Memory B cell (primary cell): ENCODE data around the gene PPP2R2D.
"Not testable (repeated sequence)": the region's sequence is repeated elsewhere in the genome, so short reads cannot be mapped to it uniquely, and the experiment has no call there.

Source experiments
- ATAC-seq: fragments of 150-1000 bp; cut with Tn5 transposase; 2 replicates; pipeline ENCODE4 v1.10.0; 2021; ENCODE audit warnings: low read depth, mild to moderate bottlenecking, moderate library complexity
- DNase-seq, 2 donors: peaks; one replicate each; pipeline ENCODE4 v3.0.0; 2022; ENCODE audit warnings: low spot score in 2 of 2
- H3K27ac Mint-ChIP-seq: one replicate; pipeline ENCODE4 v1.8.0; 2022; ENCODE audit warnings: mild to moderate bottlenecking, moderate library complexity, mixed read lengths
- H3K27me3 Mint-ChIP-seq: one replicate; pipeline ENCODE4 v1.8.0; 2022; ENCODE audit warnings: mixed read lengths
- H3K36me3 Mint-ChIP-seq: one replicate; pipeline ENCODE4 v1.8.0; 2022; ENCODE audit warnings: mild to moderate bottlenecking, mixed read lengths
- H3K4me1 Mint-ChIP-seq: one replicate; pipeline ENCODE4 v1.8.0; 2022; ENCODE audit warnings: mixed read lengths
- H3K4me3 Mint-ChIP-seq: one replicate; pipeline ENCODE4 v1.8.0; 2022; ENCODE audit warnings: mild to moderate bottlenecking, moderate library complexity, mixed read lengths
- H3K9me3 Mint-ChIP-seq: one replicate; pipeline ENCODE4 v1.8.0; 2022; ENCODE audit warnings: mixed read lengths

The PPP2R2D gene

GRCh38 chr10:131944976-131945695 lies 44.3 kb downstream of the PPP2R2D start:
- DNase-seq (no peak), ATAC-seq (no peak)
- Mint-ChIP-seq H3K4me1 (no peaks in the 10 kb centered on the region), H3K9me3 (no peaks in the 10 kb centered on the region), H3K27me3 (no peaks in the 10 kb centered on the region), H3K36me3 (peaks cover 46% of the 10 kb centered on the region), H3K4me3 (no peak overlapping the region), H3K27ac (no peak overlapping the region)

GRCh38 chr10:131946321-131946751 lies 45.5 kb downstream of the PPP2R2D start:
- DNase-seq, result no peak
- Mint-ChIP-seq H3K9me3 (no peaks in the 10 kb centered on the region), H3K4me1 (no peaks in the 10 kb centered on the region), H3K36me3 (peaks cover 39% of the 10 kb centered on the region), H3K27ac (no peak overlapping the region), H3K4me3 (no peak overlapping the region), H3K27me3 (no peaks in the 10 kb centered on the region)
- ATAC-seq, result no peak

- H3K36me3 Mint-ChIP-seq, result peaks cover 37% of the 10 kb centered on the region
- no peak overlapping the region for H3K27ac Mint-ChIP-seq
- no peak overlapping the region for H3K4me3 Mint-ChIP-seq
- no peaks in the 10 kb centered on the region for H3K9me3 Mint-ChIP-seq
- ATAC-seq, result no peak
- DNase-seq, result no peak
- H3K4me1 Mint-ChIP-seq, result no peaks in the 10 kb centered on the region
- H3K27me3 Mint-ChIP-seq, result no peaks in the 10 kb centered on the region
These were observed 46.1 kb downstream of the PPP2R2D start for GRCh38 chr10:131946880-131947279.

- no peak for DNase-seq
- ATAC-seq, result no peak
- H3K9me3 Mint-ChIP-seq, result no peaks in the 10 kb centered on the region
- H3K36me3 Mint-ChIP-seq, result peaks cover 37% of the 10 kb centered on the region
- H3K27ac Mint-ChIP-seq, result no peak overlapping the region
- H3K27me3 Mint-ChIP-seq, result no peaks in the 10 kb centered on the region
- no peak overlapping the region for H3K4me3 Mint-ChIP-seq
- H3K4me1 Mint-ChIP-seq, result no peaks in the 10 kb centered on the region
These were observed 47.0 kb downstream of the PPP2R2D start for GRCh38 chr10:131947631-131948347.

GRCh38 chr10:131948501-131948900 lies 47.7 kb downstream of the PPP2R2D start:
- H3K4me3 Mint-ChIP-seq, result no peak overlapping the region
- H3K4me1 Mint-ChIP-seq, result no peaks in the 10 kb centered on the region
- ATAC-seq, result no peak
- H3K27ac Mint-ChIP-seq, result no peak overlapping the region
- no peaks in the 10 kb centered on the region for H3K27me3 Mint-ChIP-seq
- DNase-seq, result no peak
- H3K36me3 Mint-ChIP-seq, result peaks cover 39% of the 10 kb centered on the region
- no peaks in the 10 kb centered on the region for H3K9me3 Mint-ChIP-seq

- ATAC-seq (no peak), DNase-seq (no peak)
- Mint-ChIP-seq H3K9me3 (no peaks in the 10 kb centered on the region), H3K27ac (no peak overlapping the region), H3K36me3 (peaks cover 38% of the 10 kb centered on the region), H3K4me3 (no peak overlapping the region), H3K4me1 (no peaks in the 10 kb centered on the region), H3K27me3 (no peaks in the 10 kb centered on the region)
These were observed 48.4 kb downstream of the PPP2R2D start for GRCh38 chr10:131949041-131949862.

GRCh38 chr10:131949908-131950307 lies 49.1 kb downstream of the PPP2R2D start:
- H3K4me3 Mint-ChIP-seq, H3K9me3 Mint-ChIP-seq, H3K4me1 Mint-ChIP-seq, H3K27ac Mint-ChIP-seq, DNase-seq, H3K27me3 Mint-ChIP-seq, ATAC-seq: not testable (repeated sequence)
- peaks cover 39% of the 10 kb centered on the region for H3K36me3 Mint-ChIP-seq

- H3K36me3 Mint-ChIP-seq, result peaks cover 47% of the 10 kb centered on the region
- H3K9me3 Mint-ChIP-seq, result no peaks in the 10 kb centered on the region
- H3K4me1 Mint-ChIP-seq, result no peaks in the 10 kb centered on the region
- no peak overlapping the region for H3K4me3 Mint-ChIP-seq
- DNase-seq (no peak), ATAC-seq (no peak)
- H3K27ac Mint-ChIP-seq, result no peak overlapping the region
- H3K27me3 Mint-ChIP-seq, result no peaks in the 10 kb centered on the region
These were observed 53.7 kb downstream of the PPP2R2D start for GRCh38 chr10:131954356-131954965.

- ATAC-seq (no peak), DNase-seq (no peak)
- H3K36me3 Mint-ChIP-seq, result peaks cover 44% of the 10 kb centered on the region
- no peaks in the 10 kb centered on the region for H3K4me1 Mint-ChIP-seq
- no peak overlapping the region for H3K27ac Mint-ChIP-seq
- H3K9me3 Mint-ChIP-seq, result no peaks in the 10 kb centered on the region
- no peaks in the 10 kb centered on the region for H3K27me3 Mint-ChIP-seq
- no peak overlapping the region for H3K4me3 Mint-ChIP-seq
These were observed 55.0 kb downstream of the PPP2R2D start for GRCh38 chr10:131955591-131956340.

GRCh38 chr10:131959841-131960240 lies 59.0 kb downstream of the PPP2R2D start:
- H3K4me1 Mint-ChIP-seq, result no peaks in the 10 kb centered on the region
- no peaks in the 10 kb centered on the region for H3K9me3 Mint-ChIP-seq
- H3K4me3 Mint-ChIP-seq, result no peak overlapping the region
- H3K36me3 Mint-ChIP-seq, result peaks cover 33% of the 10 kb centered on the region
- no peaks in the 10 kb centered on the region for H3K27me3 Mint-ChIP-seq
- ATAC-seq (no peak), DNase-seq (no peak)
- H3K27ac Mint-ChIP-seq, result no peak overlapping the region

GRCh38 chr10:131960631-131961046 lies 59.8 kb downstream of the PPP2R2D start:
- Mint-ChIP-seq H3K4me1 (no peaks in the 10 kb centered on the region), H3K36me3 (peaks cover 28% of the 10 kb centered on the region), H3K27ac (no peak overlapping the region), H3K27me3 (no peaks in the 10 kb centered on the region), H3K4me3 (no peak overlapping the region), H3K9me3 (no peaks in the 10 kb centered on the region)
- ATAC-seq (no peak), DNase-seq (no peak)

GRCh38 chr10:131961047-131961776 lies 60.4 kb downstream of the PPP2R2D start:
- Mint-ChIP-seq H3K27me3 (no peaks in the 10 kb centered on the region), H3K27ac (no peak overlapping the region), H3K9me3 (no peaks in the 10 kb centered on the region), H3K4me1 (no peaks in the 10 kb centered on the region), H3K36me3 (peaks cover 25% of the 10 kb centered on the region), H3K4me3 (no peak overlapping the region)
- DNase-seq, result no peak
- ATAC-seq, result no peak
